B cell (primary cell): ENCODE results near the gene SMTN. TPM values are rescaled to one million over a fixed set of nuclear protein-coding genes. Genes with fewer than 3 reads are reported as not detected.

ENCODE experiments used
- ATAC-seq: fragments of 200-7000 bp; cut with Tn5 transposase; one replicate; pipeline ENCODE4 v1.10.0; 2021; ENCODE audit warnings: low read depth, mild to moderate bottlenecking, moderate number of reproducible peaks, moderate library complexity
- CTCF ChIA-PET: fragments of 350-600 bp; sonication (Branson Sonifier 250); formaldehyde crosslinking; loops from one replicate; lab custom pipeline; 2021; ENCODE audit warnings: antibody characterized with exemption, inconsistent platforms; lab: Charles Lee
- POLR2A ChIA-PET: fragments of 350-600 bp; sonication (Branson Sonifier 250); formaldehyde crosslinking; loops from one replicate; lab custom pipeline; 2021; ENCODE audit warnings: antibody characterized with exemption; lab: Charles Lee
- DNase-seq: peaks from one replicate; pipeline ENCODE4 v3.0.0; 2013
- H2AFZ ChIP-seq: 2 replicates; pipeline ENCODE4 v1.6.1; 2012; ENCODE audit warnings: mild to moderate bottlenecking, low read depth, low read length; ENCODE audit not compliant: insufficient read depth, poor library complexity, severe bottlenecking
- H3K27ac ChIP-seq, 2 donors: 1 replicate in 1 of 2; 2 replicates in 1 of 2; pipeline ENCODE4 v1.5.1; 2012 to 2013; ENCODE audit warnings: low read length in 2 of 2, mild to moderate bottlenecking in 2 of 2, moderate library complexity in 1 of 2
- H3K27me3 ChIP-seq, 4 experiments: fragments of 200-600 bp in 1 of 4; sonication (generic) in 1 of 4; replicated peaks in 1 of 4; 1 replicate in 2 of 4; 2 replicates in 2 of 4; pipeline versions ENCODE4 v1.6.1 to v1.7.0; 2013 to 2016; ENCODE audit warnings: low read length in 3 of 4, mild to moderate bottlenecking in 2 of 4, mixed read lengths in 1 of 4, moderate library complexity in 1 of 4; ENCODE audit not compliant: insufficient read depth in 4 of 4, control insufficient read depth in 3 of 4; ENCODE audit errors: control extremely low read depth in 1 of 4
- H3K36me3 ChIP-seq, 2 experiments: replicated peaks in 1 of 2; 1 replicate in 1 of 2; 2 replicates in 1 of 2; pipeline versions ENCODE4 v1.6.1 to v1.7.1; 2013; ENCODE audit warnings: low read length in 1 of 2; ENCODE audit not compliant: insufficient read depth in 2 of 2, control insufficient read depth in 1 of 2; ENCODE audit errors: control extremely low read depth in 1 of 2, extremely low read depth in 1 of 2
- H3K4me1 ChIP-seq, 2 donors: fragments of 200-600 bp in 1 of 2; sonication (generic) in 1 of 2; 1 replicate in 1 of 2; 2 replicates in 1 of 2; pipeline versions ENCODE4 v1.5.1 to v1.6.1; 2013 to 2017; ENCODE audit warnings: low read length in 2 of 2; ENCODE audit not compliant: control insufficient read depth in 2 of 2, insufficient read depth in 2 of 2
- H3K4me2 ChIP-seq: replicated peaks from 2 replicates; pipeline ENCODE3; 2012; ENCODE audit warnings: mild to moderate bottlenecking, low read depth, low read length; ENCODE audit not compliant: poor library complexity, severe bottlenecking
- H3K4me3 ChIP-seq, 5 experiments: fragments of 200-600 bp in 1 of 5; sonication (generic) in 1 of 5; 1 replicate in 3 of 5; 2 replicates in 2 of 5; pipeline versions ENCODE4 v1.5.1 to v1.7.0; 2011 to 2016; ENCODE audit warnings: low read length in 4 of 5, mild to moderate bottlenecking in 4 of 5, low read depth in 2 of 5, control low read depth in 1 of 5, moderate library complexity in 1 of 5; ENCODE audit not compliant: insufficient read depth in 1 of 5; ENCODE audit errors: control extremely low read depth in 1 of 5, extremely low read depth in 1 of 5
- H3K79me2 ChIP-seq: fragments of 200-600 bp; sonication (generic); one replicate; pipeline ENCODE4 v1.6.0; 2016; ENCODE audit warnings: low read length; ENCODE audit not compliant: control insufficient read depth, insufficient read depth
- H3K9ac ChIP-seq: fragments of 200-600 bp; sonication (generic); 2 replicates; pipeline ENCODE4 v1.6.1; 2017; ENCODE audit warnings: mild to moderate bottlenecking, low read length, moderate library complexity
- H3K9me3 ChIP-seq, 3 donors: one replicate each; pipeline versions ENCODE4 v1.6.1 to v1.7.1; 2013; ENCODE audit warnings: low read length in 2 of 3; ENCODE audit not compliant: control insufficient read depth in 2 of 3, insufficient read depth in 1 of 3; ENCODE audit errors: control extremely low read depth in 1 of 3
- H4K20me1 ChIP-seq: 2 replicates; pipeline ENCODE4 v1.6.0; 2012; ENCODE audit warnings: mild to moderate bottlenecking, low read length; ENCODE audit not compliant: insufficient read depth, control insufficient read depth, poor library complexity, severe bottlenecking
- H3K27ac Mint-ChIP-seq: one replicate; pipeline ENCODE4 v1.8.0; 2021; ENCODE audit warnings: mixed read lengths
- H3K27me3 Mint-ChIP-seq: one replicate; pipeline ENCODE4 v1.8.0; 2021; ENCODE audit warnings: mixed read lengths
- H3K4me1 Mint-ChIP-seq: one replicate; pipeline ENCODE4 v1.8.0; 2021; ENCODE audit warnings: mixed read lengths
- H3K4me3 Mint-ChIP-seq: one replicate; pipeline ENCODE4 v1.8.0; 2021; ENCODE audit warnings: mixed read lengths
- H3K9me3 Mint-ChIP-seq: one replicate; pipeline ENCODE4 v1.8.0; 2022; ENCODE audit warnings: mixed read lengths; ENCODE audit not compliant: insufficient read depth
- EZH2 ChIP-seq: IDR thresholded peaks from 2 replicates; pipeline ENCODE4 v1.6.1; 2012; ENCODE audit warnings: borderline replicate concordance, low read depth, mild to moderate bottlenecking, moderate library complexity, low read length; ENCODE audit not compliant: insufficient read depth, poor library complexity, severe bottlenecking
- WGBS: methylation state at CpG from one replicate; pipeline ENCODE4 v1.1.5; 2013; ENCODE audit warnings: missing lambda C conversion rate; ENCODE audit not compliant: insufficient coverage; 5-methylcytosine and 5-hydroxymethylcytosine counted together
- intact Hi-C: fragments of 100-400 bp; cut with micrococcal nuclease; formaldehyde crosslinking; loops from one replicate; pipeline ENCODE4 v1.10.0; 2022
- polyA plus RNA-seq: library from polyadenylated mRNA; depleted of rRNA; stranded (reverse); fragments of >200 nt; gene quantifications from 2 replicates; pipeline ENCODE4 v1.2.3, GENCODE V29; 2012
- total RNA-seq, 2 donors: library from RNA; stranded (reverse); fragments of 120-200 nt in 1 of 2; gene quantifications; 1 replicate in 1 of 2; 2 replicates in 1 of 2; pipeline versions ENCODE4 v1.2.3 to v1.2.4, GENCODE V29; 2013 to 2022
- TF ChIP-seq, protein P1 (sequence below): fragments of 200-600 bp; IDR thresholded peaks from one replicate; pipeline ENCODE4 v1.8.0; 2022; ENCODE audit warnings: antibody characterized with exemption, mild to moderate bottlenecking

The SMTN gene
- total and polyA plus RNA-seq, 2 donors (not counting 1 experiment from before 2014, with no cell fraction given), result 4.0 to 7.0 TPM

DNA sequence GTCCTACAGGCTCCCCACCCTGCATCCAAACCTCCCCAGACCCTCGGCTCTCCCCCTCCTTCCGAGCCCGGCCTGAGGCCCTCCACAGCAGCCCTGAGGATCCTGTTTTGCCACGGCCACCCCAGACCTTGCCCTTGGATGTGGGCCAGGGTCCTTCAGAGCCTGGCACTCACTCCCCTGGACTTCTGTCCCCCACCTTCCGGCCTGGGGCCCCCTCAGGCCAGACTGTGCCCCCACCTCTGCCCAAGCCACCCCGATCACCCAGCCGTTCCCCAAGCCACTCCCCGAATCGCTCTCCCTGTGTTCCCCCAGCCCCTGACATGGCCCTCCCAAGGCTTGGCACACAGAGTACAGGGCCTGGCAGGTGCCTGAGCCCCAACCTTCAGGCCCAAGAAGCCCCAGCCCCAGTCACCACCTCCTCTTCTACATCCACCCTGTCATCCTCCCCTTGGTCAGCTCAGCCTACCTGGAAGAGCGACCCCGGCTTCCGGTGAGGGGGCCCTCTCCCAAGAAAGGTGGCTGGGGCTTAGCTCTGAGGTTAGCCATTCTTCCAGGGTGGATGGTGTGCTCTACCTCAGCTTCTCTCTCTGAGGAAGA, 44.5 kb downstream of the SMTN start:
- TF ChIP-seq, protein P1, sequence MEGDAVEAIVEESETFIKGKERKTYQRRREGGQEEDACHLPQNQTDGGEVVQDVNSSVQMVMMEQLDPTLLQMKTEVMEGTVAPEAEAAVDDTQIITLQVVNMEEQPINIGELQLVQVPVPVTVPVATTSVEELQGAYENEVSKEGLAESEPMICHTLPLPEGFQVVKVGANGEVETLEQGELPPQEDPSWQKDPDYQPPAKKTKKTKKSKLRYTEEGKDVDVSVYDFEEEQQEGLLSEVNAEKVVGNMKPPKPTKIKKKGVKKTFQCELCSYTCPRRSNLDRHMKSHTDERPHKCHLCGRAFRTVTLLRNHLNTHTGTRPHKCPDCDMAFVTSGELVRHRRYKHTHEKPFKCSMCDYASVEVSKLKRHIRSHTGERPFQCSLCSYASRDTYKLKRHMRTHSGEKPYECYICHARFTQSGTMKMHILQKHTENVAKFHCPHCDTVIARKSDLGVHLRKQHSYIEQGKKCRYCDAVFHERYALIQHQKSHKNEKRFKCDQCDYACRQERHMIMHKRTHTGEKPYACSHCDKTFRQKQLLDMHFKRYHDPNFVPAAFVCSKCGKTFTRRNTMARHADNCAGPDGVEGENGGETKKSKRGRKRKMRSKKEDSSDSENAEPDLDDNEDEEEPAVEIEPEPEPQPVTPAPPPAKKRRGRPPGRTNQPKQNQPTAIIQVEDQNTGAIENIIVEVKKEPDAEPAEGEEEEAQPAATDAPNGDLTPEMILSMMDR, result no peak
- no peak for TF ChIP-seq EZH2
- Mint-ChIP-seq H3K27ac (no peak overlapping the region), H3K9me3 (no peaks in the 10 kb centered on the region), H3K27me3 (no peaks in the 10 kb centered on the region), H3K4me1 (peaks cover 6% of the 10 kb centered on the region), H3K4me3 (no peak overlapping the region)
- H3K27ac ChIP-seq, result no peak overlapping the region
- CTCF ChIA-PET, result no interaction called here
- WGBS, result 91% methylated on average over 10 of the region's 12 CpGs
- POLR2A ChIA-PET, result no interaction called here
- peaks cover 0 to 9% (median 0%) of the 10 kb centered on the region in 3 donors for H3K9me3 ChIP-seq
- H2AFZ ChIP-seq, result no peak overlapping the region
- H3K79me2 ChIP-seq, result no peaks in the 10 kb centered on the region
- H4K20me1 ChIP-seq, result no peaks in the 10 kb centered on the region
- H3K4me1 ChIP-seq, result peaks cover 5 to 12% of the 10 kb centered on the region in 2 donors
- no peak overlapping the region for H3K4me3 ChIP-seq
- no peaks in the 10 kb centered on the region for H3K36me3 ChIP-seq
- no peak for DNase-seq
- ATAC-seq, result no peak
- intact Hi-C loops, result no loop called here
- H3K9ac ChIP-seq, result no peak overlapping the region
- peaks cover 0 to 14% (median 0%) of the 10 kb centered on the region in 4 experiments for H3K27me3 ChIP-seq
- H3K4me2 ChIP-seq, result no peak overlapping the region

GRCh38 chr22:31126128-31126868, 45.2 kb downstream of the SMTN start:
- H3K36me3 ChIP-seq, result no peaks in the 10 kb centered on the region
- H2AFZ ChIP-seq, result no peak overlapping the region
- Mint-ChIP-seq H3K4me3 (no peak overlapping the region), H3K27me3 (no peaks in the 10 kb centered on the region), H3K4me1 (peaks cover 6% of the 10 kb centered on the region), H3K27ac (no peak overlapping the region), H3K9me3 (no peaks in the 10 kb centered on the region)
- POLR2A ChIA-PET, result no interaction called here
- H3K9me3 ChIP-seq, result peaks cover 0 to 9% (median 0%) of the 10 kb centered on the region in 3 donors
- no peaks in the 10 kb centered on the region for H4K20me1 ChIP-seq
- ATAC-seq, result no peak
- no peak overlapping the region for H3K4me3 ChIP-seq
- TF ChIP-seq, protein P1, result no peak
- no peak for TF ChIP-seq EZH2
- no peak overlapping the region for H3K4me2 ChIP-seq
- WGBS, result 78% methylated on average over 19 of the region's 22 CpGs
- no peaks in the 10 kb centered on the region for H3K79me2 ChIP-seq
- peaks cover 5 to 12% of the 10 kb centered on the region in 2 donors for H3K4me1 ChIP-seq
- H3K27ac ChIP-seq, result no peak overlapping the region
- no peak for DNase-seq
- H3K9ac ChIP-seq, result no peak overlapping the region
- peaks cover 0 to 14% (median 0%) of the 10 kb centered on the region in 4 experiments for H3K27me3 ChIP-seq
- CTCF ChIA-PET, result no interaction called here
- intact Hi-C loops, result no loop called here
